Measurements from ENCODE around the gene ANAPC7. TPM values are rescaled to one million over a fixed set of nuclear protein-coding genes. Genes with fewer than 3 reads are reported as not detected.

ANAPC7 gene
- total RNA-seq, 2 donors from 2014 or later = 25.9 to 45.8 TPM

DNA sequence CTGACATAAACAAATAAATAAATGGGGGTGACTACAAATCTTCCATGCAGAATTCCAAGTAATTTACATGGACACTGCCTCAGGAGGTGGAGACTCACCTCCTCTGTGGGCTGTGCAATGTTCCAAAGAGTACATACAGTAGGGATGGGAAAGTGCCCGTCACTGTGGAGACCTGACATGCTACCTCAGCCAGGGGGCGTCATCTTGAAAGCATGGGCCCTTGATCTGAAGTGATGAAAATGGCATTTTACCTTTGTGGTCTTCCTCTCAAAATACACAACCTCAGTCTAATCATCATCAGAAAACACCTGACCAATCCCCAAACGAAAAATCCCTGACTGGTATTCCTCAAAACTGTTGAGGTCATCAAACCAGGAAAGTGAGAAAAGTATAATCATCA lies 48.4 kb downstream of the ANAPC7 start:
- DNase-seq (peak in 1 of 4 donors; percentile 29), ATAC-seq (no peak)
- intact Hi-C loops (cut with DNase I) = no loop called here
- TF ChIP-seq POLR2A (IDR thresholded peaks at IDR 0.05) (no peak), CTCF (IDR thresholded peaks at IDR 0.05) (peak in 1 of 7 experiments; percentile 22)
- WGBS, 2 donors = 16 to 33% methylated on average over 3 of the region's 3 CpGs
- H3K36me3 ChIP-seq (replicated peaks in 1 of 2; ENCODE audit: insufficient read depth in 1 of 2, low read depth in 2 of 2) = no peaks in the 10 kb centered on the region
- H3K27ac ChIP-seq = no peak overlapping the region
- H3K4me3 ChIP-seq = no peak overlapping the region
- no peaks in the 10 kb centered on the region for H3K27me3 ChIP-seq
- H3K9me3 ChIP-seq = no peaks in the 10 kb centered on the region
- peaks cover 27% of the 10 kb centered on the region for H3K4me1 ChIP-seq

DNA sequence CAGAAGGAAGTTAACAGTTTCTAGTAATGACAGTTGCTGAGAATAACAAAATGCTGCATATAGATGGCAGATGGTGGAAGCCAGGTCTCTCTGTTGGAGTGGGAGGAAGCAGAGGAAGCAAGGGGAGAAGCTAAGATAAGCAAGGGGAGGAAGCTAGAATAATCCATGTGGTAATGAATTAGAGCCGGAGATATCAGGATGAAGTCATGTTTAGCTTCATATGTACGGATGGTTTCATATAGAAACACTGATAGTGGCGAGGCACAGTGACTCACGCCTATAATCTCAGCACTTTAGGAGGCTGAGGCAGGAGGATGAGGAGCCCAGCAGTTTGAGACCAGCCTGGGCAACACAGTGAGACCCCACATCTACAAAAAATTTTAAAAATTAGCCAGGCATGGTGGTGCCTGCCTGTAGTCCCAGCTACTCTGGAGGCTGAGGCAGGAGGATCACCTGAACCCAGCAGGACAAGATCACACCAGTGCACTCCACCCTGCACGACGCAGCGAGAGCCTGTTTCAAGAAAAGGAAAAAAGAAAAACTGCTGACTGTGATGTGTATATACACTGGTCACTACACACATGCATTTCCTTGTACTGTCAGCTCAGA lies 49.2 kb downstream of the ANAPC7 start:
- no peak overlapping the region for H3K4me3 ChIP-seq
- H3K9me3 ChIP-seq = no peaks in the 10 kb centered on the region
- H3K27me3 ChIP-seq = no peaks in the 10 kb centered on the region
- H3K4me1 ChIP-seq = peaks cover 27% of the 10 kb centered on the region
- no peak for ATAC-seq
- TF ChIP-seq CTCF (IDR thresholded peaks at IDR 0.05) (no peak), POLR2A (IDR thresholded peaks at IDR 0.05) (no peak)
- 52 to 61% methylated on average over 7 of the region's 7 CpGs for WGBS, 2 donors
- intact Hi-C loops (cut with DNase I) = no loop called here
- no peaks in the 10 kb centered on the region for H3K36me3 ChIP-seq (replicated peaks in 1 of 2; ENCODE audit: insufficient read depth in 1 of 2, low read depth in 2 of 2)
- no peak overlapping the region for H3K27ac ChIP-seq
- DNase-seq = no peak

DNA sequence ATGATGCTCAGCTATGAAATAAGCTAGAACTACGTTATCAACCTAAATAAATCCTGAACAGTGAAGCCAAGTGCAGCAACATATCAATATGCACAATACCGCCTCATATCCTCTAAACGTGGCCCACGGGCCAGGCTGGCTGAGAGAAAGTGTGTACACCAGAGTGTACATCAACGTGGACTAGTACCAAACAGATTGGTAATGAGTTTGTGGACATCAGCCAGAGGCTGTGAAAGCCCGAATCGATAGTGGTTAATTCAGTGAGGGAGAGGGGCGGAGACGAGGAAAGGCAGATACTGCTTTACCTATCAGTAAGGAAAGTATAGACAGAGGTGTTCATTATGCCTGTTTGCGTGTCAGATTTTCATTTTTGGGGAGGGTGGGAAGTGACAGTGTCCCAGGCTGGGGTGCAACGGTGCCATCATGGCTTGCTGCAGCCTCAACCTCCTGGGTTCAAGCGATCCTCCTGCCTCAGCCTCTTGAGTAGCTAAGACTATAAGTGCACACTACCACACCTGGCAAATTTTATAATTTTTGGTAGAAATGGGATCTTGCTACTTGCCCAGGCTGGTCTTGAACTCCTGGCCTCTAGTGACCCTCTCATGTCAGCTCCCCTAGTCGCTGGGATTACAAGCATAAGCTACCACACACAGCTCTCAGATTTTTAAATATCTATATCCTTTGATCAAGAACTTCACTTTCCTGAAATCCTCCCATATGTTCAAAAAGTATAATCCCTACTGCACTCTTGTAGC lies 50.1 kb downstream of the ANAPC7 start:
- ATAC-seq (no peak), DNase-seq (no peak)
- peaks cover 27% of the 10 kb centered on the region for H3K4me1 ChIP-seq
- H3K36me3 ChIP-seq (replicated peaks in 1 of 2; ENCODE audit: insufficient read depth in 1 of 2, low read depth in 2 of 2) = peaks cover 0 to 5% of the 10 kb centered on the region in 2 donors
- H3K9me3 ChIP-seq = no peaks in the 10 kb centered on the region
- intact Hi-C loops (cut with DNase I) = no loop called here
- no peak overlapping the region for H3K4me3 ChIP-seq
- 42 to 48% methylated on average over 13 of the region's 13 CpGs for WGBS, 2 donors
- TF ChIP-seq CTCF (IDR thresholded peaks at IDR 0.05) (no peak), POLR2A (IDR thresholded peaks at IDR 0.05) (no peak)
- no peaks in the 10 kb centered on the region for H3K27me3 ChIP-seq
- no peak overlapping the region for H3K27ac ChIP-seq

- no peaks in the 10 kb centered on the region for H3K27me3 ChIP-seq
- peaks cover 27% of the 10 kb centered on the region for H3K4me1 ChIP-seq
- DNase-seq (no peak), ATAC-seq (peak; percentile 14)
- no peak for TF ChIP-seq CTCF (IDR thresholded peaks at IDR 0.05)
- no peak for TF ChIP-seq POLR2A (IDR thresholded peaks at IDR 0.05)
- intact Hi-C loops (cut with DNase I) = no loop called here
- peaks cover 6 to 14% of the 10 kb centered on the region in 2 donors for H3K36me3 ChIP-seq (replicated peaks in 1 of 2; ENCODE audit: insufficient read depth in 1 of 2, low read depth in 2 of 2)
- WGBS, 2 donors = 10 to 18% methylated on average over 3 of the region's 3 CpGs
- H3K27ac ChIP-seq = no peak overlapping the region
- H3K9me3 ChIP-seq = no peaks in the 10 kb centered on the region
- no peak overlapping the region for H3K4me3 ChIP-seq
These were observed 51.1 kb downstream of the ANAPC7 start for GRCh38 chr12:110352401-110352800.

All from body of pancreas (tissue), 4 donors.